HepG2 (cell line): ENCODE measurements around the gene MOBP. TPM values are rescaled to one million over a fixed set of nuclear protein-coding genes. Genes with fewer than 3 reads are reported as not detected.

Experiments
- ATAC-seq: fragments of 200-7000 bp; cut with Tn5 transposase; 3 replicates; pipeline ENCODE4 v1.9.1; 2020; ENCODE audit warnings: mild to moderate bottlenecking, moderate library complexity
- BruUV-seq: library from RNA; stranded (reverse); fragments of 400-500 nt; replicated peaks from 2 replicates; lab custom pipeline; 2021; lab: Mats Ljungman, UMichigan
- CTCF ChIA-PET: fragments of 300-600 bp; formaldehyde crosslinking; extraction: SDS; loops from one replicate; lab custom pipeline; 2021; ENCODE audit warnings: low total read pairs, inconsistent platforms, low intra/inter-chr PET ratio; lab: Yijun Ruan, JAX
- POLR2A ChIA-PET: fragments of 350-600 bp; sonication (Branson Sonifier 250); formaldehyde crosslinking; loops from one replicate; lab custom pipeline; 2020; ENCODE audit warnings: antibody characterized with exemption, inconsistent platforms; lab: Yijun Ruan, JAX
- DNase-seq: peaks from one replicate; pipeline ENCODE4 v3.0.0-alpha.2; 2015; ENCODE audit warnings: low spot score
- FAIRE-seq: peaks from 3 replicates; lab custom pipeline; 2011; peaks lifted over from hg19 to GRCh38; lab: Jason Lieb, UNC
- H2AFZ ChIP-seq: one replicate; pipeline ENCODE4 v1.6.1; 2011; ENCODE audit warnings: low read length, inconsistent platforms
- H3K27ac ChIP-seq: fragments of 300-600 bp; 3 replicates; pipeline ENCODE4 v1.8.0; 2011; ENCODE audit warnings: mixed run types, mild to moderate bottlenecking, mixed read lengths, low read length, inconsistent platforms; ENCODE audit not compliant: insufficient read depth; ENCODE audit errors: extremely low read length
- H3K27me3 ChIP-seq, 2 experiments: fragments of 200-600 bp in 1 of 2; 2 replicates in 1 of 2; 3 replicates in 1 of 2; pipeline versions ENCODE4 v1.6.0 to v1.8.0; 2011; ENCODE audit warnings: low read length in 2 of 2, mild to moderate bottlenecking in 2 of 2, moderate library complexity in 2 of 2, inconsistent platforms in 1 of 2; ENCODE audit not compliant: insufficient read depth in 2 of 2, control insufficient read depth in 1 of 2
- H3K36me3 ChIP-seq, 2 experiments: fragments of 200-600 bp in 1 of 2; replicated peaks in 1 of 2; 2 replicates in 1 of 2; 3 replicates in 1 of 2; pipeline versions ENCODE4 v1.5.1 to v1.8.0; 2011; ENCODE audit warnings: low read length in 2 of 2, inconsistent platforms in 1 of 2; ENCODE audit not compliant: insufficient read depth in 2 of 2, control insufficient read depth in 1 of 2
- H3K4me1 ChIP-seq: 2 replicates; pipeline ENCODE4 v1.5.1; 2012; ENCODE audit warnings: low read length, inconsistent platforms; ENCODE audit not compliant: insufficient read depth
- H3K4me2 ChIP-seq: 2 replicates; pipeline ENCODE4 v1.6.0; 2011; ENCODE audit warnings: low read depth, low read length, inconsistent platforms
- H3K4me3 ChIP-seq, 3 experiments: fragments of 200-600 bp in 1 of 3; sonication (generic), shearing (Covaris generic) in 1 of 3; replicated peaks in 1 of 3; 2 replicates each; pipeline ENCODE4 v1.5.1; 2011 to 2016; ENCODE audit warnings: low read length in 3 of 3, inconsistent platforms in 2 of 3, low read depth in 2 of 3, mild to moderate bottlenecking in 2 of 3, control low read depth in 1 of 3, mixed read lengths in 1 of 3; ENCODE audit not compliant: insufficient read depth in 1 of 3
- H3K79me2 ChIP-seq: one replicate; pipeline ENCODE4 v1.6.1; 2011; ENCODE audit warnings: low read length, inconsistent platforms; ENCODE audit not compliant: insufficient read depth
- H3K9ac ChIP-seq: 2 replicates; pipeline ENCODE4 v1.6.0; 2011; ENCODE audit warnings: mild to moderate bottlenecking, low read depth, low read length, inconsistent platforms; ENCODE audit not compliant: insufficient read depth
- H3K9me3 ChIP-seq: 2 replicates; pipeline ENCODE4 v1.5.1; 2012; ENCODE audit warnings: mild to moderate bottlenecking, low read length
- H4K20me1 ChIP-seq: 2 replicates; pipeline ENCODE4 v1.6.0; 2011; ENCODE audit warnings: inconsistent platforms, mild to moderate bottlenecking, low read length, moderate library complexity; ENCODE audit not compliant: insufficient read depth
- NAIF1 ChIP-seq: sonication (generic); formaldehyde crosslinking; IDR thresholded peaks from 2 replicates; pipeline ENCODE4 v1.5.0; 2020; ENCODE audit warnings: mild to moderate bottlenecking, missing genetic modification reagents, borderline replicate concordance
- RARG ChIP-seq: sonication (generic); formaldehyde crosslinking; IDR thresholded peaks from 2 replicates; pipeline ENCODE4 v1.4.0; 2020; ENCODE audit warnings: low read depth, mild to moderate bottlenecking, missing genetic modification reagents
- STAG1 ChIP-seq: sonication (generic); formaldehyde crosslinking; IDR thresholded peaks from 2 replicates; pipeline ENCODE4 v1.4.0; 2020; ENCODE audit warnings: missing genetic modification reagents
- ZNF232 ChIP-seq: sonication (generic); formaldehyde crosslinking; IDR thresholded peaks from 2 replicates; pipeline ENCODE4 v1.4.0; 2020; ENCODE audit warnings: missing genetic modification reagents, borderline replicate concordance
- ZNF253 ChIP-seq: sonication (generic); formaldehyde crosslinking; IDR thresholded peaks from 2 replicates; pipeline ENCODE4 v1.8.0; 2022; ENCODE audit warnings: mild to moderate bottlenecking, missing genetic modification reagents, borderline replicate concordance
- ZNF296 ChIP-seq: sonication (generic); formaldehyde crosslinking; conservative IDR thresholded peaks from 2 replicates; pipeline ENCODE4 v1.5.0; 2020; ENCODE audit warnings: mild to moderate bottlenecking, missing genetic modification reagents
- WGBS: methylation state at CpG from one replicate; pipeline ENCODE4 v1.1.6; 2017; ENCODE audit warnings: low lambda C conversion rate; 5-methylcytosine and 5-hydroxymethylcytosine counted together
- in situ Hi-C: cut with HindIII; loops from 2 replicates; pipeline ENCODE4 v1.10.0; 2017; ENCODE audit warnings: low pct_unique_long_range_greater_than_20kb; ENCODE audit not compliant: extremely low pct_ligation_motif_present
- intact Hi-C: fragments of 100-400 bp; cut with micrococcal nuclease; formaldehyde crosslinking; loops from one replicate; pipeline ENCODE4 v1.10.0; 2022; ENCODE audit not compliant: unreplicated experiment
- polyA plus RNA-seq, 8 experiments: library from polyadenylated mRNA; depleted of rRNA in 3 of 8; stranded (reverse) in 7 of 8; unstranded in 1 of 8; fragments of >200 nt; fragmentation: Illumina TruSeq in 4 of 8; extraction: Trizol in 4 of 8; gene quantifications; 2 replicates each; pipeline versions ENCODE4 v1.2.1 to v1.2.3, GENCODE V29; 2011 to 2016; ENCODE audit warnings: low read depth in 4 of 8, missing spikeins in 1 of 8, mixed read lengths in 1 of 8; ENCODE audit not compliant: insufficient read depth in 1 of 8
- total RNA-seq, 5 experiments: library from RNA; depleted of rRNA; stranded (reverse); fragments of >200 nt; fragmentation: Illumina TruSeq; extraction: Trizol; gene quantifications; 2 replicates each; pipeline ENCODE4 v1.2.3, GENCODE V29; 2016; ENCODE audit warnings: low read depth in 1 of 5
- TF ChIP-seq, protein P1 (sequence below): sonication (generic); formaldehyde crosslinking; IDR thresholded peaks from 2 replicates; pipeline ENCODE4 v1.5.0; 2020; ENCODE audit warnings: mild to moderate bottlenecking, missing genetic modification reagents, moderate library complexity
- TF ChIP-seq, protein P2 (sequence below): sonication (generic); formaldehyde crosslinking; IDR thresholded peaks from 2 replicates; pipeline ENCODE4 v1.4.0; 2020; ENCODE audit warnings: missing genetic modification reagents; ENCODE audit errors: not compliant biosample characterization
- TF ChIP-seq, protein P3 (sequence below): sonication (generic); formaldehyde crosslinking; conservative IDR thresholded peaks from 2 replicates; pipeline ENCODE4 v1.8.0; 2022; ENCODE audit warnings: low read depth, missing genetic modification reagents

The MOBP gene
- total and polyA plus RNA-seq, 2 of the 13 experiments (the other 11 are each of a cell fraction or from before 2014, with no cell fraction given), result not detected

- H3K9me3 ChIP-seq, result no peaks in the 10 kb centered on the region
- FAIRE-seq (no peak), DNase-seq (peak; percentile 7), ATAC-seq (peak; percentile 91)
- BruUV-seq, result no TSS peak
- H3K27ac ChIP-seq, result no peak overlapping the region
- no peak overlapping the region for H3K4me3 ChIP-seq
- no peaks in the 10 kb centered on the region for H3K79me2 ChIP-seq
- ChIA-PET CTCF (no interaction called here), POLR2A (no interaction called here)
- H3K4me1 ChIP-seq, result no peaks in the 10 kb centered on the region
- H3K9ac ChIP-seq, result no peak overlapping the region
- in situ Hi-C loops, result no loop called here
- no peak for TF ChIP-seq ZNF253 (CRISPR knock-in tag)
- no peak for TF ChIP-seq ZNF296
- TF ChIP-seq, protein P1, sequence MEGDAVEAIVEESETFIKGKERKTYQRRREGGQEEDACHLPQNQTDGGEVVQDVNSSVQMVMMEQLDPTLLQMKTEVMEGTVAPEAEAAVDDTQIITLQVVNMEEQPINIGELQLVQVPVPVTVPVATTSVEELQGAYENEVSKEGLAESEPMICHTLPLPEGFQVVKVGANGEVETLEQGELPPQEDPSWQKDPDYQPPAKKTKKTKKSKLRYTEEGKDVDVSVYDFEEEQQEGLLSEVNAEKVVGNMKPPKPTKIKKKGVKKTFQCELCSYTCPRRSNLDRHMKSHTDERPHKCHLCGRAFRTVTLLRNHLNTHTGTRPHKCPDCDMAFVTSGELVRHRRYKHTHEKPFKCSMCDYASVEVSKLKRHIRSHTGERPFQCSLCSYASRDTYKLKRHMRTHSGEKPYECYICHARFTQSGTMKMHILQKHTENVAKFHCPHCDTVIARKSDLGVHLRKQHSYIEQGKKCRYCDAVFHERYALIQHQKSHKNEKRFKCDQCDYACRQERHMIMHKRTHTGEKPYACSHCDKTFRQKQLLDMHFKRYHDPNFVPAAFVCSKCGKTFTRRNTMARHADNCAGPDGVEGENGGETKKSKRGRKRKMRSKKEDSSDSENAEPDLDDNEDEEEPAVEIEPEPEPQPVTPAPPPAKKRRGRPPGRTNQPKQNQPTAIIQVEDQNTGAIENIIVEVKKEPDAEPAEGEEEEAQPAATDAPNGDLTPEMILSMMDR, result peak; percentile 54
- TF ChIP-seq STAG1 (CRISPR knock-in tag), result peak; percentile 29
- no peak for TF ChIP-seq NAIF1 (CRISPR knock-in tag)
- no peak for TF ChIP-seq ZNF232 (CRISPR knock-in tag)
- no peak for TF ChIP-seq RARG (CRISPR knock-in tag)
- TF ChIP-seq, protein P2, sequence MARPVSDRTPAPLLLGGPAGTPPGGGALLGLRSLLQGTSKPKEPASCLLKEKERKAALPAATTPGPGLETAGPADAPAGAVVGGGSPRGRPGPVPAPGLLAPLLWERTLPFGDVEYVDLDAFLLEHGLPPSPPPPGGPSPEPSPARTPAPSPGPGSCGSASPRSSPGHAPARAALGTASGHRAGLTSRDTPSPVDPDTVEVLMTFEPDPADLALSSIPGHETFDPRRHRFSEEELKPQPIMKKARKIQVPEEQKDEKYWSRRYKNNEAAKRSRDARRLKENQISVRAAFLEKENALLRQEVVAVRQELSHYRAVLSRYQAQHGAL (CRISPR knock-in tag), result no peak
- TF ChIP-seq, protein P3, sequence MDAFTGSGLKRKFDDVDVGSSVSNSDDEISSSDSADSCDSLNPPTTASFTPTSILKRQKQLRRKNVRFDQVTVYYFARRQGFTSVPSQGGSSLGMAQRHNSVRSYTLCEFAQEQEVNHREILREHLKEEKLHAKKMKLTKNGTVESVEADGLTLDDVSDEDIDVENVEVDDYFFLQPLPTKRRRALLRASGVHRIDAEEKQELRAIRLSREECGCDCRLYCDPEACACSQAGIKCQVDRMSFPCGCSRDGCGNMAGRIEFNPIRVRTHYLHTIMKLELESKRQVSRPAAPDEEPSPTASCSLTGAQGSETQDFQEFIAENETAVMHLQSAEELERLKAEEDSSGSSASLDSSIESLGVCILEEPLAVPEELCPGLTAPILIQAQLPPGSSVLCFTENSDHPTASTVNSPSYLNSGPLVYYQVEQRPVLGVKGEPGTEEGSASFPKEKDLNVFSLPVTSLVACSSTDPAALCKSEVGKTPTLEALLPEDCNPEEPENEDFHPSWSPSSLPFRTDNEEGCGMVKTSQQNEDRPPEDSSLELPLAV (CRISPR knock-in tag), result no peak
- 0% methylated on average over 2 of the region's 4 CpGs for WGBS
- no peak overlapping the region for H3K4me2 ChIP-seq
- no peak overlapping the region for H2AFZ ChIP-seq
- H3K27me3 ChIP-seq, result no peaks in the 10 kb centered on the region; a peak in 2 of 5 replicates
- H4K20me1 ChIP-seq, result no peaks in the 10 kb centered on the region
- H3K36me3 ChIP-seq, result no peaks in the 10 kb centered on the region
- intact Hi-C loops, result loop anchor here (2.0 kb wide), 1 partner anchor 27 kb away; no protein-coding TSS in a partner anchor
These were observed 23.9 kb upstream of the MOBP start for GRCh38 chr3:39443530-39443929.
